ENCODE data around the gene GCKR. TPM values are rescaled to one million over a fixed set of nuclear protein-coding genes. Genes with fewer than 3 reads are reported as not detected.

Gene GCKR
- total and polyA plus RNA-seq, 2 of the 13 experiments (the other 11 are each of a cell fraction or from before 2014, with no cell fraction given), result 15.2 to 48.3 TPM

- TF ChIP-seq E2F2 (CRISPR knock-in tag; IDR thresholded peaks at IDR 0.05; ENCODE audit: borderline replicate concordance), result no peak
- no peak for TF ChIP-seq ZBTB39 (CRISPR knock-in tag; IDR thresholded peaks at IDR 0.05)
These were observed 1.6 kb upstream of the GCKR start, which contains the start of gene FNDC4 (continued) for GRCh38 chr2:27494944-27495554.

- Histone ChIP-seq H3K9me3 (ENCODE audit: low read length) (no peaks in the 10 kb centered on the region), H3K36me3 (replicated peaks in 1 of 2; ENCODE audit: control insufficient read depth in 1 of 2, insufficient read depth in 2 of 2, low read length in 2 of 2) (no peaks in the 10 kb centered on the region), H3K9ac (ENCODE audit: insufficient read depth, low read depth, low read length) (peak overlapping the region; percentile 74), H3K4me2 (ENCODE audit: low read depth, low read length) (peak overlapping the region; percentile 95), H3K4me1 (ENCODE audit: insufficient read depth, low read length) (peaks cover 56% of the 10 kb centered on the region), H3K79me2 (ENCODE audit: insufficient read depth, low read length) (no peaks in the 10 kb centered on the region), H3K27ac (ENCODE audit: extremely low read length, insufficient read depth, low read length) (peak overlapping the region; percentile 86), H3K4me3 (replicated peaks in 1 of 3; ENCODE audit: insufficient read depth in 1 of 3, low read depth in 2 of 3, low read length in 3 of 3) (peak overlapping the region; percentile 81 to 85 (median 83)), H4K20me1 (ENCODE audit: insufficient read depth, low read length) (no peaks in the 10 kb centered on the region), H2AFZ (ENCODE audit: low read length) (peak overlapping the region; percentile 0), H3K27me3 (ENCODE audit: control insufficient read depth in 1 of 2, insufficient read depth in 2 of 2, low read length in 2 of 2) (no peaks in the 10 kb centered on the region)
- FAIRE-seq (no peak), ATAC-seq (no peak), DNase-seq (ENCODE audit: low spot score) (peak; percentile 49)
- CTCF ChIA-PET (ENCODE audit: low intra/inter-chr PET ratio, low total read pairs), result no interaction called here
- intact Hi-C loops (cut with micrococcal nuclease; ENCODE audit: unreplicated experiment), result loop anchor here (5.0 kb wide), 1 partner anchor 86 kb away; the partner anchor contains the start of gene ZNF512
- WGBS (ENCODE audit: low lambda C conversion rate), result 1% methylated on average over 4 of the region's 4 CpGs
- POLR2A ChIA-PET, result interaction anchor here (1.2 to 1.5 kb wide), 2 partner anchors 87 to 119 kb away, joined by 3 to 8 read pairs; partner anchors contain the start of gene ZNF512
- in situ Hi-C loops (cut with HindIII; ENCODE audit: extremely low pct_ligation_motif_present, low pct_unique_long_range_greater_than_20kb), result no loop called here
- BruUV-seq (replicated peaks), result no TSS peak
- TF ChIP-seq CHCHD3 (CRISPR knock-in tag; IDR thresholded peaks at IDR 0.05) (no peak), BCL6 (CRISPR knock-in tag; IDR thresholded peaks at IDR 0.05) (peak; percentile 16; the same call in 1 of the 2 replicates), REST (IDR thresholded peaks at IDR 0.05; ENCODE audit: borderline replicate concordance in 1 of 2, low read depth in 1 of 2, low read length in 2 of 2) (0 out of 4 replicates have a peak, but pooled peaks of 1 of the 2 experiments have one; percentile 18), ATF3 (CRISPR knock-in tag; IDR thresholded peaks at IDR 0.05) (0 out of 2 replicates have a peak, but pooled peaks have one; percentile 66), FOXJ3 (CRISPR knock-in tag; IDR thresholded peaks at IDR 0.05; ENCODE audit: borderline replicate concordance) (peak; percentile 76), TMF1 (CRISPR knock-in tag; IDR thresholded peaks at IDR 0.05; ENCODE audit: low read depth) (peak; percentile 61; the same call in 1 of the 2 replicates), HOMEZ (CRISPR knock-in tag; IDR thresholded peaks at IDR 0.05; ENCODE audit: low read depth) (no peak)
These were observed 741 bp upstream of the GCKR start for GRCh38 chr2:27495840-27496356.

Data from HepG2 (cell line).